NOMO-1 treated with DMSO at 0.1 percent for 48 hours (cell line): ENCODE measurements around the gene SAMSN1.
A peak's percentile ranks its signal among the peaks of the same experiment; 100 is the strongest.
"Not testable (repeated sequence)": the region's sequence is repeated elsewhere in the genome, so short reads cannot be mapped to it uniquely, and the experiment has no call there.

ENCODE experiments used
- DNase-seq: peaks from one replicate; lab custom pipeline; 2025; ENCODE audit not compliant: unreplicated experiment; lab: John Stamatoyannopoulos, UW

SAMSN1 gene

DNA sequence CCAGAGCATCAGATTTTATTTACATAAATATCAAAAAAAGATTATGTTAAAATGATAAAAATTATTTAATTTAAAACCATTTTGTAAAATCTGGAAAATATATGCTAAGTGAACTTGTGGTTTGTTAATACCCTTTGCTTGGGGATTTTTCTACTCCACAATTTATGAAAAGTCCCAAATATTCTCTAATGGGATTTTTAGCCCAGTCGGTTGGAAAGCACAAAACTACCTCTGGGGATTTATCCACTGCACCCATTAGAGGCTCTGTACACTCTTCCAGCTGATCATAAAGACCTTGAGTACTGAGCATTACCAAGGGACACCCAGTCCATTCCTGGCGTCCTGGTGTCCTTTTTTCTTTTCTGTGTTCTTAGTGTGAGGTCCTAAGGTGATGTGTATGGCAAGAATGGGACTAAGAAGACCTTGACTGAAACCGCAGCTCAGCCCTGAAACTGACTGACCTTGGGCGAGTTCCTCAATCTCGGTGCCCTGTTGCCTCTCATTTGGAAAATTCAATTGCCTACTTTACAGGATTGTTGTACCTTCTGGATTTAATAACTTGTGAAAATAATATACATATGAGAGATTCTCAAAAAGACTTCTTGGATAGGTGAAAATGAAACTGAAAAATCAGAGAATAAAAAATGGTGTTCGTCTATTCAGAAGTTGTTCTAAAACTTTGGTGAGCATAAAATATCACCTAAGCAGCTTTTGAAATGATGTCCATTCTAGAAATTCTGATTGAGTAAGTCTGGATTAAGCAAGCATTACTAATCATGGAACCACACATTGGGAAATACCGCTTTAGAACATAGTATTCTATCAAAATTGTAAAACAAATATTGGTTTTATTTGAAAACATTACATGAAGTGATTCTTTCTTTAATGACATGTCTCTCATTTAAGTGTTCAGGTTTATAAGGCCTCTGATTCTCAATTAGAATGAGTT is 21.5 kb upstream of the SAMSN1 start:
- DNase-seq = peak; percentile 82

DNA sequence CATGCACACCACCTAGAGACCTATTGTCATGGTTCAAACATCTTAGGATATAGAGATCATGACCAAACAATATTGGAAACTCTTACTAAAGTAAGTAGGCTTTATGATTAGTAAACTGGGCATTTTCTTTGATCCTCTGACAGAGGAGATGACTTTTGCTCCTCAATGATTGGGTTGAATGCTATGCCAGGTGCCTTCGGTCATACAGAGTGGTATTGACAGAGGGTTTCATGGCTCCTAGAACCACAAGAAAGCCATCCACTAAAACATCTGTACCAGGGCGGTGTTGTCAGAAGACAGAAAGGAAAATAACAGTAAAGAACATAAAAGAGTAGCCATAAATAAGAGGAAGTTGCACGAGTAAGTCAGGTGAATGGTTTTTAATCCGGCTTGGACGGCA is 20.8 kb upstream of the SAMSN1 start:
- no peak for DNase-seq

DNA sequence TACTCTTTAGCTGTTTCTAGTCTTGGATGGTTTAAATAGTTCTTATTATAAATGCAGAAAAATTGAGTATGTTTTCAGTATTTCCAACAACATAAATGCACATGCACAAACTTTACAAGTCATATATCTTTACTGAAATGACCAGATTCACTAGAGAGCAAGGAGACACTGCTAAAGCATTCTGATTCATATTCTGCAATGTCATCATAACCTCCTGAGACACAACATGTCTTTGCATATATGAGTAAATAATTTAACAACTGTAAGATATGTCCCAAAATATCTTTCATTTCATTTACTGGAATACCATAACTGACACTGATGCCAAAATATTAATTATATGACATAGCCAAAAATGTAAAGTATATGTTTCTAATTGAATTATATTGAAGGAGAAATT is 16.8 kb upstream of the SAMSN1 start:
- no peak for DNase-seq

DNA sequence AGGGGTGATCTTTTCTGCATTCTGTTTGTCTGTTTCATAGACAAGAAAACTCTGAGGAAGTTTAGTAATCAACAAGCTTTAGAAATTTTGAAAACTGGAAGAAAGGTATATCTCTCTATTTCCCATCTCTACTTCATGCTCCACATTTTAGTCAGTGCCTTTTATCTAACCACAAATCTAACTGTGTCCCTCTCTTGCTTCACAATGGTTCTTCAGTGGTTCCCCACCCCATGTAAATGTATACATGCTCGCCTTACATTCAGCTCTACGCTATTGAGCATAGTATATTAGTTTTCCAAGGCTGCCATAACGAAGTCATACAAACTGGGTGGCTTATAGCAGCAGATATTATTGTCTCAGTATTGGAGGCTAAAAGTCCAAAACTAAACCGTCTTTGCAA is 14.4 kb upstream of the SAMSN1 start:
- DNase-seq = no peak

DNA sequence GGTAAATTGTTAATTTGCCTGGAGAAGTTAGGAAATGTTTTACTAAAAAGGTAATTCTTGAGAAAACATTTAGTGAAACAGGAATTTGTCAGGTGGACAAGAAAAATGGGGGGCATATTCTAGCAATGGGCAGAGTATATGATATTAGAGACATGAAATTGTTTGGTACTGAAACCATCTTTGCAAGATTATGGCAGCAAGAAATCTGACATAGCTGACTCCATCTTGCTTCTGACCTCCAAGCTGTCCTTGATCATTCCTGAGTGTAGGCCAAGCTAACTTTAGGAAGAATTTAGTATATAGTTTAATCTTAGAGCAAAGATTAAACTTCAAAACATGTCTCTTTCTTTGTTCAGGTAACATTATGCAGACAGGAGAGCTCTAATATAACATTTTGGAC is 14.0 kb upstream of the SAMSN1 start:
- no peak for DNase-seq

DNA sequence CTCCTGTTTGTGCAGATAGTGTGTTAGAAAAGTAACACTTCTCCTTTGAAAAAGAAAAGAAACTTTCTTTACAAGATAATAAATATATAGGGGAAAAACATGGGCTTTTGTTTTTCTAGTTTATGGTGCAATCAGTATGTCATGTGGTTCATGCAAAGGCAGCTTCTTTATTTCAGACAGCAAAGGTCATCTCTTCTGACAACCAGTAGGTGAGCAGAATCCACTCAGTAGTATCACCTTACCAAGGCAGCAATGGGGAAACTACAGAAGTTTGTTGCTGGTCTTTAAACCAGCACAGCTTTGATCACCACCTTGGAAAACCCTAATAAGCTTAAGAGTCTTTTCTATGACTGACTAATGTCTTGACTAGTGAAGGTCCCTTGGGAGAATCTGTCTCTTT is 13.0 kb upstream of the SAMSN1 start:
- DNase-seq = peak; percentile 18

DNA sequence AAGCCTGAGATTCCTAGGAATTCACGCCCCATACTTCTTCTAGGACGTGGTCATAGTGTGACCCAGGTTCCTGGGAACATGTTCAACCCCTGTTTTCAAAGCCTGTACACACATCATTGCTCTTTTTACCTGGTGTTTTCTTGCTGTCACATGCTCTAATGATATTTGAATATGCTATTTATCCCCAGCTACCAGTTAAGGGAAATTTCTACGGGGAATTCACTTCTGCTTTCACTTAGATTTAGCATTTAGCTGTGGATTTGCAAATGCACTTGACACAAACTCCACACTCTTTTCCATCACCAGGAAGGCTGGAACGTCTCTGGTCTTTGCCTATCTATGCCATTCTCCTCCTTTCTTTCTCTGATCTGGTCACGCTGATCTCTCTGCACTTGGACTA is 11.3 kb upstream of the SAMSN1 start:
- DNase-seq = no peak

DNA sequence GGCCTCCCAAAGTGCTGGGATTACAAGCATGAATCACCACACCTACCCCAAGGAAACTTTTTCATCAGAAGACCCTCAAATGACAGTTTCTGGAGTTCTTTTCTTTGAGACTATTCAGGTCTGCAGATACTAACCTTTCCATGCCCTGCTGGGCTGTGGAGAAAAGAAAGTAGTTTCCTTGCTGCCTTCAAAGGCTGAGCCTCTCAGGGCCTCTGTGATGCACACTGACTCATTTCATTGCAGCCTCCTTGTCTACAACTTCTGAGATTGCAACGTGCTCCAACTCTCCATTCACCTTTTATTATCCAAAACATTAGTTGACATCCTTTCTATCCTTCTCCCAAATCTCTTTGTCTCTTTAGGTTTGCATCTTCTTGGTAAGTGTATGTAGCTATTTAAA is 8.8 kb upstream of the SAMSN1 start:
- DNase-seq = no peak

DNA sequence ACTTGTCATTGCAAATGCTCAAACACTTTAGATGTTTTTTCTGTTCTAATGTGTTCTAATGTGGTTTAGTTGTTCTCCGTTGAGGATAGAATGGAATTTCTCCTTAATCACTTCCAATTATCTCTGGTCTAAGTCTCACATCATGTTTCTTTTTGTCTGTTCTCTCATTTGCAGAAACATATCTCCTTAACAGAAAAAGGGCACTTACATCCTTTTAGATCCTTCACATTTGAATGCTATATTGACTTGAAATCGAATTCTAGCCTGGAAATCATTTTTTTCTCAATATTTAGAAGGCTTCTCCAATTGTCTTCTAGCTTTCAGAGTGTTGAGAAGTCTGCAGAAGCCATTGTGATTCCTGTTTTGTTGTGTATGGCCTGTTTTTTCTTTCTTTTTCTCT is 7.3 kb upstream of the SAMSN1 start:
- DNase-seq = no peak

DNA sequence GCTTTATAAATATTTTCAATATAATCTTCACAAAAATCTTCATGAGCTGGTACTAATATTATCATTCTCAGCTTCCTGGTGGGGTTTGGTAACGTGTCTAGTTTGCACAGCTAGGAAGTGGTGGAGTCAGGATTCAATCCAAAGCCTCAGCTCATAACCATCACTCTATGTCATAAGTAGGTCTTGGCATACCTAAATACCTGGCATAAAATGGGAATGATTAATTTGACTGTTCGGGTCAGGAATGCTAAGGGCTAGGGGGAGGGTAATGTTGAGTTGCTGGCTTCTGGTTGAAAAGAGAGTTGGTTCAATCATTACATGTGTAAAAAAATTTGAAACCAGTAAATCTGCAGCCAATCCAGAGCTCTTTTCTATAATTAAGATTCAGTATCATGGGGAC is 5.6 kb upstream of the SAMSN1 start:
- no peak for DNase-seq

DNA sequence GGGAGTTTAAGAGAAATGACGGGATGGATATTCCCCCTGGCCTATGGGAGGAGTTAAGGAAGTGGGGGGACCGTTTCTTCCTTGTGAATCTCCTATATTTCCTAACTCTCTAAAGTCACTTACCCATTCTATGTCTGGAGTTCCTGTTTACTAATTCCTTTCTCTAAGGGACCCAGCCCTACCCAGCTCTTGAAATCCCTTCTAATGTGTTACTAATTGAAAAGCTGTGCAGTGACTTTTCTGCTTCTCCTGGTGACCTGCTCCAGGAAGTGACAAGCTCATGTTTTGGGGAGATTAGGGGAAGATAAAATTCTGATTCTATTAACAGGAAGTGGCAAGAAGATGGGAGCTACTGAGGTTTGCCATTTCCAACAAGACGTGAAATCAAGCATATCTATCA is 4.0 kb upstream of the SAMSN1 start:
- peak; percentile 24 for DNase-seq

DNA sequence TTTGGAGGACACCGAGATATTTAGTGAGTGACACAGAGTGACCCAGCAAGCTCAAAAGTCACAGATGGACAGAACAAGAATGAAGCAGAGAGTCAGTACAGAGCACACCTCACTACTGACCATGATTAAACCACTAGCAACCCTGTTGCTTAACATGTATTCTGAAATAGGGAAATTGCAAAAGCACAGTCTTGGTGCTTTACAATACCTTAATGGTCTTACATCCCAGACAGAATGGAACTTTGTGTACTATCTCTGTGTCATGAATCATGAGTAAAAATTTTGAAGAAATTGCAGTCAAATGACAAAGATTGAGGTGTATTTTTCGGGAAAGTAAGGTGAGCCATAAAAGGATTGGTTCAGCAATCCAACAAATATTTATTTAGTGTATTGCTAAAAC is 2.7 kb upstream of the SAMSN1 start:
- DNase-seq = peak; percentile 90

DNA sequence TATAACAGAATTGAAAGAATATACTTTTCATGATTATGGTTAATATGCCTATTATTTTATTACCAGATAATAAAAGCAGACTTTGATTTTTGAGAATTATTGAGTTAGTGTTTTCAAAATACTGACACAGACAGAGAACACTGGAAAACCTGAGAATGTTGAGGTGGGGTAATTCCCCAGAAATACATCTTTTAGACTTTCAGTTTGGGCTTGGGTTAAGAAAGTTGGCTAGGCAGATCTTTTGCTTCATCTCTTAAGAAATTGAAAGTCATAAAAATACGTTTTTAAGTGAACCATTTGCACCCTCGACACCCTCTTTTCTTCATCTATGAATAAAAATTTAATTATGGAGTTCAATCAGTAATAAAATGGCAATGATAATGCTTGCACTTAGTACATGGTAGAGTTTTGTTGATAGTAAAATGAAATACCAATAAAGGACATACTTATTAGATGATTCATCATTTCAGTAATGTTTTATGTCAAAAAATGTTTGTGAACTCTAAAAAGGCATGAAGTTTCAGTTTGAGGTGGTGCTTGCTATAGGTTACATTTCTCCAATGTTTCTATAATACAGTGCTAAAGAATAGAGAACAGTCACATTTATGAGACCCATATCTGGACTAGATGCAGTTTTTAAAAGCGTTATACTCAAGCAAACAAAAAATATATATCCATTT is 1.9 kb upstream of the SAMSN1 start:
- no peak for DNase-seq

DNA sequence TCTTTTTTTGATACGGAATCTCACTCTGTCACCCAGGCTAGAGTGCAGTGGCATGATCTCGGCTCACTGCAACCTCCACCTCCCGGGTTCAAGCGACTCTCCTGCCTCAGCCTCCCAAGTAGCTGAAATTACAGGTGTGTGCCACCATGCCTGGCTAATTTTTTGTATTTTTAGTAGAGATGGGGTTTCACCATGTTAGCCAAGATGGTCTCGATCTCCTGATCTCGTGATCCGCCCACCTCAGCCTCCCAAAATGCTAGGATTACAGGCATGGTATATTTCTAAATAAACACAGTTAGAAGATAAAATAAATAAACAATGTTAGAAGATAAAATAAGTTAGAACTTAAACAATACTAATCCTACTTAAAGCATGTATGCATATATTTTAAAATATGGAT is 604 bp upstream of the SAMSN1 start:
- DNase-seq = not testable (repeated sequence)

DNA sequence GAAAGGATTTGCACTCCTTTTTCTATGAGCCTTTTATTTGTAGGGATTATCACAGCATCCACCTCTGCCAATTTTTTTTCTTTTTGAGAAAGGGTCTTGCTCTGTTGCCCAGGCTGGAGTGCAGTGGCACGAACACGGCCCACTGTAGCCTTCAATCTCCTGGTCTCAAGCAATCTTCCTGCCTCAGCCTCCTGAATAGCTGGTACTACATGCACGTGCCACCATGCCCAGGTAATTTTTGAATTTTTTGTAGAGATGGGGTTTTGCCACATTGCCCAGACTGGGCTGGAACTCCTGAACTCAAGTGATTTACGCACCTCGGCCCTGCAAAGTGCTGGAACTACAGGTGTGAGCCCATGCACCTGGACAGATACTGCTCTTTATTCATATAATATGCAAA is 2.1 kb downstream of the SAMSN1 start:
- DNase-seq = no peak

DNA sequence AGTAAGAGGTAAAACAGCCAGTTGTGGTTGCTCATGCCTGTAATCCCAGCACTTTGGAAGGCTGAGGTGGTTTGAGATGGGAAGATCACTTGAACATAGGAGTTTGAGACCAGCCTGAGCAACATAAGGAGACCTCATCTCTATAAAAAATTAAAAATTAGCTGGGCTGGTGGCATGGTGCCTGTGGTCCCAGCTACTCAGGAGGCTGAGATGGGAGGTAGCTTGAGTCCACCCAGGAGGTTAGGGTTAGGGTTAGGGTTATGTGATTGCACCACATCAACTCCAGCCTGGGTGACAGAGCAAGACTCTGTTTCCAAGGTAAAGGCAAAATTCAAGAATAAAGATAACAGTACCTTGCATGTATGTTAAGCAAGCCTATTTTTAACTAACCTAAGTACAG is 3.5 kb downstream of the SAMSN1 start:
- DNase-seq = no peak

DNA sequence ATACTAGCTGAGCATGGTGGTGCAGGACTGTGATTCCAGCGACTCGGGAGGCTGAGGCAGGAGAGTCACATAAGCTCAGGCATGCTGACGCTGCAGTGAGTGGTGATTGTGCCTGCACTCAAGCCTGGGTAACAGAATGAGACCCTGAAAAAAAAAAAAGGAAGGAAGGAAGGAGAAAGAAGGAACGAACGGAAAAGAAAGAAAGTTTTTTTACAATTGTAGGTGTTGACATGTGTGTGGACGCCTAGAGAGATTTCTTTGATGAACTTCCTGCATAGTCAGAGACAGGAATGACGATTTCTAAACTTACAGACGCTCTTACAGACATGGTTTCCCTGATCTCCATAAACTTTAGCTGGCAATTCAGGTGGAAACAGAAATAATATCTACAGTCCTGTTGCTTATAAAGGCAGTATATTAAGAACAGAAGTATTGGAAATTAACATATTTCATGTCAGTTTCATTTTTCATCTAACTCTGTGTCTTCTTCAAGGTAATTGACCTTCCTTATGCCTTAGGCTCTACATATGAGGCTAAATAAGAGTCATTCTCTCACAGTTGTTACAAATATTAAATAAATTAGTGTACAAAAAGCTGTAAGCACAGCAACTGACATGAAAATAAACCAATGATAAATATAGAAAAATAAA is 4.1 kb downstream of the SAMSN1 start:
- peak; percentile 34 for DNase-seq

DNA sequence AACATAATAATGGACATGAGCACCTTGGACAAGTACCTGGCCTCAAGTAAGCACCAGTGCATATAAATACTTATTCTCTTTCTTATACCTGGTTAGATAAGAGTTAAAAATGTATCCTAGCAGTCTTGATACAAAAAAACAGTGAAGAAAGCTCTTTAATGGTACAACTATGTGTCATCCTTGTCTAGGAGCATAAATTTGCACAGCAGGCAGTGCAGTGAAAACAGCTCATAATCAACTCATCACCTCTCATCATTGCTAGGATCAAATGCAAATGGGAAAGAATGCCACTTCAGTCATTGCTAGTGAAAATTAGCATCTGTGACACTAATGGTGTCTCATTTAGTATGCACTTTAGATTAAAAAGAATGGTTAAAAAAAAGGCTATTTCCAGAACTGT is 7.6 kb downstream of the SAMSN1 start:
- no peak for DNase-seq

DNA sequence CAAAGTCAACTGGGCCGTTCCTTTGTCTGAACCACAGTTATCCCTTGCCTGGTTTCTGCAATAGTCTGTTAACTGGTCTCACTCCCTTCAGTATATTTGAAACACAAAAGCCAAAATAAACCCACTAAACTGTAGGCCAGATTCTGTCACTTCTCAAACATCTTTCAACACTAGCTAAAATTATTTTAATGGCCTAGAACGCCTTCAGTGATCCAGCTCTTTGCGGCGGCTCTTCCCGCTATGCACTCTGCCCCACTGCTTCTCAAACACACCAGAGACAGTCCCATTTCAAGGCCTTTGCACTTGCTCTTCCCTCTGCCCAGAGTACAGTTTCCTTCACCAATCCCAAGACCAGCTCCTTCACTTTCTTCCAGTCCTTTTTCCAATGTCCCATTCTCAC is 9.2 kb downstream of the SAMSN1 start:
- DNase-seq = no peak

DNA sequence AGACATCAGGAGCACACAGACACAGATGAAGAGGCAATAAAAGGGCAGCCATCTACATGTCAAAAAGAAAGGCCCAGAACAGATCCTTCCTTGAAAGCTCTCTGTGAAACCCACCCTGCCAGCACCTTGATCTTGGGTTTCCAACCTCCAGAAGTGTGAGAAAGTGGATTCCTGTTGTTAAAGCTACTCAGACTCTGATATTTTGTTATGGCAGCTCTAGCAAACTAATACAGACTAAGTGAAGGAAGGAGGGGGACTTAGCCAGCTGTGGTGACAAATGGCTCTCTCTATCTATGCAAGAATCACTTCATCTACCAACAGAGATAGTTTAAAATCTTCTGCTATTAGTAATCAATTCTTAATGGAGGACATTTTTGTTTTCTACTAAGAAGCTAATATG is 10.4 kb downstream of the SAMSN1 start:
- no peak for DNase-seq

DNA sequence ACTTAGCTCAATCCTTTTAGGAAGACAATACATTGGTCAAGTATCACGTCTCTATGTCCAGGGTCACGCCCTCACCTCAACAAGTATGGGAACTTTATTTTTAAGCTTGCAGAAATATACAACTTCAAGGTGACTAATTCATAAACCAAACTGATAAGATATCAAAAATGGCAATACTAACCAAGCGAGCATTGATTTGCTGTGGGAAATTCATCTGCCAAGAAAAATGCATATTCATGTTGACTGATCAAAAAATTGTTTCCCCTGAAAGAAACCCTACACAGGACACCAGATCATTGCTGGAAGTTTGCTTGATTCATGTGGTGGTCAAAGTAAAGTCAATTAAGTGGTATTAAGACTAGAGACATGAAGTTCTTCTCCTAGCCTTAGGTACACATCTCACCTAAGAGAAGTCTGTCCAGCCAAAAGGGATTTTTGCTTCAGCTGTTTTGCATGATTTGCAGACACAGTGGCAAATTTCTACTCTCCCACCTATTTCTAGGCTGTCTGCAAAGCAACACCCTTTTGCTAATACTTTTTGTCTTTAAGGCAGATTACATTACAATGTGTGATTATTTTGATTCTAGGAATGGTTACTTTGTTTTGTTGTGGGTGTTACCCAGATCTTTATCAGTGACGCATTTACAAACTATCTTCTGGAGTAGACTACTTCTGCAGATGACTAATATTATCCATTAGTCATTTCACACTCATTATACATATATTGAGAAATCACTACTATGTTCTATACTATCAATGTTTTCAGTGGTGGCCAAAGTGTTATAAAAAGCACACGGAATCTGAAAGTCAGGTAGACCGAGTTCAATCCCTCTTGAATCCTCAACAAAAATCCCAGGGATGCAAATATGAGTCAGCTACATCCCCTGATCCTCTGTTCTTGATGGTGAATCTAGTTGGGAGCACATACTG is 12.4 kb downstream of the SAMSN1 start:
- DNase-seq = peak; percentile 51
